ENCODE measurements around the gene HRH3. TPM values are rescaled to one million over a fixed set of nuclear protein-coding genes. Genes with fewer than 3 reads are reported as not detected.

Gene HRH3
- total RNA-seq, 1 experiment from 2014 or later = 1.8 TPM

- Histone ChIP-seq H2AK5ac (ENCODE audit: insufficient read length, low read length) (no peak overlapping the region), H3K23ac (ENCODE audit: insufficient read length, low read depth, low read length) (no peak overlapping the region), H3K9me3 (ENCODE audit: control insufficient read depth, low read depth, low read length) (no peaks in the 10 kb centered on the region), H4K8ac (replicated peaks; ENCODE audit: insufficient read length, low read depth, low read length) (no peak overlapping the region), H3T11ph (ENCODE audit: low read length) (no peak overlapping the region), H3K27ac (ENCODE audit: insufficient read length, low read depth, low read length) (no peak overlapping the region), H2BK12ac (ENCODE audit: insufficient read length, low read depth, low read length) (no peak overlapping the region), H4K5ac (ENCODE audit: insufficient read length, low read depth, low read length) (no peak overlapping the region), H4K20me1 (ENCODE audit: control insufficient read depth, insufficient read depth, insufficient read length) (no peaks in the 10 kb centered on the region), H3K9ac (ENCODE audit: extremely low read depth, insufficient read length, low read length) (no peak overlapping the region), H2BK15ac (ENCODE audit: low read depth, low read length) (no peak overlapping the region), H2BK5ac (ENCODE audit: insufficient read length, low read length) (no peak overlapping the region), H3K56ac (ENCODE audit: insufficient read length, low read depth, low read length) (no peak overlapping the region), H2AFZ (ENCODE audit: low read length) (no peak overlapping the region), H3K23me2 (ENCODE audit: insufficient read length, low read depth, low read length, poor library complexity, severe bottlenecking) (no peaks in the 10 kb centered on the region), H3K79me2 (ENCODE audit: insufficient read depth, low read length) (no peaks in the 10 kb centered on the region), H3K4ac (ENCODE audit: low read depth, low read length) (no peak overlapping the region), H3K4me1 (ENCODE audit: insufficient read depth, low read length) (no peaks in the 10 kb centered on the region; the same call in 1 of the 2 replicates), H3K79me1 (ENCODE audit: insufficient read depth, low read depth, low read length, poor library complexity, severe bottlenecking) (no peaks in the 10 kb centered on the region), H4K91ac (ENCODE audit: insufficient read length, low read depth, low read length) (no peak overlapping the region), H3K18ac (ENCODE audit: insufficient read length, low read depth, low read length) (no peak overlapping the region), H2BK20ac (ENCODE audit: low read depth, low read length, poor library complexity, severe bottlenecking) (no peak overlapping the region), H3K14ac (ENCODE audit: insufficient read depth, low read length) (no peak overlapping the region), H3K4me2 (ENCODE audit: insufficient read depth, insufficient read length, low read length) (no peak overlapping the region), H3K27me3 (ENCODE audit: insufficient read depth, low read length) (no peaks in the 10 kb centered on the region; the same call in 1 of the 2 replicates), H2BK120ac (ENCODE audit: low read depth, low read length, poor library complexity, severe bottlenecking) (no peak overlapping the region)
- H3K27ac Mint-ChIP-seq = no peak overlapping the region
- no CpG with 5 or more reads among the region's 37 CpGs for WGBS (ENCODE audit: extremely low coverage, insufficient read length, low lambda C conversion rate)
- peaks cover 2% of the 10 kb centered on the region in 2 experiments; a peak in 2 of 4 replicates for H3K4me1 Mint-ChIP-seq
- H3K36me3 Mint-ChIP-seq (ENCODE audit: insufficient read depth in 1 of 3, low read depth in 3 of 3) = no peaks in the 10 kb centered on the region
- H3K9me3 Mint-ChIP-seq = no peaks in the 10 kb centered on the region
- TF ChIP-seq CTCF (conservative IDR thresholded peaks at IDR 0.05) = no peak
- DNase-seq = peak; percentile 85
- H3K27me3 Mint-ChIP-seq (ENCODE audit: low read depth) = peaks cover 37% of the 10 kb centered on the region
- no peak overlapping the region for H3K4me3 Mint-ChIP-seq
These were observed 8.2 kb upstream of the HRH3 start for GRCh38 chr20:62227977-62228958.
